ENCODE results near the gene CCDC57. TPM values are rescaled to one million over a fixed set of nuclear protein-coding genes. Genes with fewer than 3 reads are reported as not detected.

CCDC57 gene
- total and polyA plus RNA-seq, 2 of the 8 experiments (the other 6 are each of a cell fraction or from before 2014, with no cell fraction given) = 8.4 to 12.9 TPM

- TF ChIP-seq CHD7 (IDR thresholded peaks at IDR 0.05; ENCODE audit: insufficient replicate concordance, low read length) (no peak), HDAC2 (IDR thresholded peaks at IDR 0.05; ENCODE audit: borderline replicate concordance in 1 of 2, low read depth in 2 of 2, low read length in 2 of 2) (no peak), SIRT6 (IDR thresholded peaks at IDR 0.05; ENCODE audit: low read length) (no peak), SP2 (IDR thresholded peaks at IDR 0.05; ENCODE audit: low read length) (no peak), JUN (IDR thresholded peaks at IDR 0.05; ENCODE audit: low read depth, low read length) (no peak)
These were observed 7.6 kb downstream of the CCDC57 start (continued) for GRCh38 chr17:82204831-82205719.
